Trophoblast cell (in vitro differentiated cells and primary cell): Measurements from ENCODE around the gene BLOC1S4.

Experiments
- DNase-seq, 2 donors: peaks; one replicate each; pipeline ENCODE4 v3.0.0-alpha.2; 2016
- H2AFZ ChIP-seq: 2 replicates; pipeline ENCODE4 v1.6.1; 2013; ENCODE audit warnings: low read length, moderate library complexity, mild to moderate bottlenecking; ENCODE audit not compliant: insufficient read depth, poor library complexity
- H2AK5ac ChIP-seq: 2 replicates; pipeline ENCODE4 v1.6.1; 2013; ENCODE audit warnings: mild to moderate bottlenecking, low read length
- H2BK120ac ChIP-seq: 2 replicates; pipeline ENCODE4 v1.6.1; 2013; ENCODE audit warnings: low read length, mild to moderate bottlenecking, moderate library complexity; ENCODE audit not compliant: insufficient read depth, poor library complexity
- H2BK12ac ChIP-seq: 2 replicates; pipeline ENCODE4 v1.6.1; 2013; ENCODE audit warnings: mild to moderate bottlenecking, low read length, moderate library complexity
- H2BK5ac ChIP-seq: 2 replicates; pipeline ENCODE4 v1.6.1; 2013; ENCODE audit warnings: low read length, low read depth, moderate library complexity, mild to moderate bottlenecking; ENCODE audit not compliant: poor library complexity
- H3K14ac ChIP-seq: 2 replicates; pipeline ENCODE4 v1.6.1; 2013; ENCODE audit warnings: mild to moderate bottlenecking, low read length
- H3K18ac ChIP-seq: 2 replicates; pipeline ENCODE4 v1.6.1; 2013; ENCODE audit warnings: mild to moderate bottlenecking, low read length
- H3K23ac ChIP-seq: 2 replicates; pipeline ENCODE4 v1.6.1; 2013; ENCODE audit warnings: low read length
- H3K27ac ChIP-seq: 2 replicates; pipeline ENCODE4 v1.5.1; 2013; ENCODE audit warnings: low read depth, mild to moderate bottlenecking, inconsistent platforms, low read length, moderate library complexity
- H3K27me3 ChIP-seq: 2 replicates; pipeline ENCODE4 v1.6.1; 2013; ENCODE audit warnings: inconsistent platforms, mild to moderate bottlenecking, low read length, moderate library complexity; ENCODE audit not compliant: insufficient read depth
- H3K36me3 ChIP-seq, 2 experiments: 1 replicate in 1 of 2; 2 replicates in 1 of 2; pipeline ENCODE4 v1.6.1; 2013; ENCODE audit warnings: low read length in 2 of 2, mild to moderate bottlenecking in 2 of 2, moderate library complexity in 1 of 2; ENCODE audit not compliant: insufficient read depth in 2 of 2, control insufficient read depth in 1 of 2
- H3K4ac ChIP-seq: 2 replicates; pipeline ENCODE4 v1.6.1; 2013; ENCODE audit warnings: low read depth, mild to moderate bottlenecking, low read length, moderate library complexity
- H3K4me1 ChIP-seq, 2 experiments: 1 replicate in 1 of 2; 2 replicates in 1 of 2; pipeline ENCODE4 v1.6.1; 2013; ENCODE audit warnings: low read length in 2 of 2, mild to moderate bottlenecking in 2 of 2, moderate library complexity in 1 of 2; ENCODE audit not compliant: insufficient read depth in 2 of 2, control insufficient read depth in 1 of 2
- H3K4me2 ChIP-seq: 2 replicates; pipeline ENCODE4 v1.6.1; 2013; ENCODE audit warnings: inconsistent platforms, mild to moderate bottlenecking, low read length, moderate library complexity
- H3K4me3 ChIP-seq: 2 replicates; pipeline ENCODE4 v1.5.1; 2013; ENCODE audit warnings: mild to moderate bottlenecking, low read depth, low read length, inconsistent platforms
- H3K79me1 ChIP-seq: one replicate; pipeline ENCODE4 v1.6.1; 2013; ENCODE audit warnings: low read length
- H3K79me2 ChIP-seq: 2 replicates; pipeline ENCODE4 v1.6.1; 2013; ENCODE audit warnings: low read length, mild to moderate bottlenecking; ENCODE audit not compliant: control insufficient read depth, insufficient read depth, poor library complexity
- H3K9ac ChIP-seq: 2 replicates; pipeline ENCODE4 v1.6.1; 2013; ENCODE audit warnings: mild to moderate bottlenecking, low read length
- H3K9me3 ChIP-seq: 2 replicates; pipeline ENCODE4 v1.6.1; 2013; ENCODE audit warnings: low read depth, mild to moderate bottlenecking, control low read depth, inconsistent platforms, low read length; ENCODE audit not compliant: insufficient read depth
- H4K12ac ChIP-seq: 2 replicates; pipeline ENCODE4 v1.6.1; 2013; ENCODE audit warnings: low read depth, mild to moderate bottlenecking, low read length, moderate library complexity
- H4K8ac ChIP-seq: 2 replicates; pipeline ENCODE4 v1.6.1; 2013; ENCODE audit warnings: low read depth, mild to moderate bottlenecking, low read length, moderate library complexity
- H4K91ac ChIP-seq: one replicate; pipeline ENCODE4 v1.6.1; 2013; ENCODE audit warnings: low read depth, mild to moderate bottlenecking, low read length, moderate library complexity
- WGBS: extraction: QIAGEN DNeasy Blood & Tissue Kit; methylation state at CpG from one replicate; pipeline ENCODE4 v1.1.7; 2013; ENCODE audit warnings: missing lambda C conversion rate; ENCODE audit not compliant: insufficient read length, insufficient coverage; ENCODE audit errors: extremely low coverage; 5-methylcytosine and 5-hydroxymethylcytosine counted together

BLOC1S4 gene

GRCh38 chr4:6730603-6731317 is 14.8 kb downstream of the BLOC1S4 start:
- H2AK5ac ChIP-seq, result no peak overlapping the region
- no peak overlapping the region for H2BK120ac ChIP-seq
- no peak overlapping the region for H3K4me3 ChIP-seq
- no peaks in the 10 kb centered on the region for H3K27me3 ChIP-seq
- H3K79me1 ChIP-seq, result peaks cover 12% of the 10 kb centered on the region
- no peak for DNase-seq
- no peak overlapping the region for H2BK5ac ChIP-seq
- H2AFZ ChIP-seq, result no peak overlapping the region
- H3K23ac ChIP-seq, result no peak overlapping the region
- H4K91ac ChIP-seq, result peak overlapping the region; percentile 16
- no peak overlapping the region for H3K4ac ChIP-seq
- H3K27ac ChIP-seq, result no peak overlapping the region
- H4K8ac ChIP-seq, result no peak overlapping the region
- H3K14ac ChIP-seq, result no peak overlapping the region
- no peaks in the 10 kb centered on the region for H3K36me3 ChIP-seq
- H4K12ac ChIP-seq, result no peak overlapping the region
- peaks cover 9 to 16% of the 10 kb centered on the region in 2 experiments for H3K4me1 ChIP-seq
- H3K79me2 ChIP-seq, result peaks cover 2% of the 10 kb centered on the region
- peaks cover 4% of the 10 kb centered on the region for H3K9me3 ChIP-seq
- H3K9ac ChIP-seq, result no peak overlapping the region
- no peak overlapping the region for H3K18ac ChIP-seq
- no peak overlapping the region for H3K4me2 ChIP-seq
- H2BK12ac ChIP-seq, result peak overlapping the region; percentile 42
- no CpG with 5 or more reads among the region's 20 CpGs for WGBS

- H2BK12ac ChIP-seq, result peak overlapping the region; percentile 17
- H3K9ac ChIP-seq, result no peak overlapping the region
- no peak overlapping the region for H3K4me3 ChIP-seq
- H3K4me1 ChIP-seq, result peaks cover 9 to 16% of the 10 kb centered on the region in 2 experiments
- H3K27me3 ChIP-seq, result no peaks in the 10 kb centered on the region
- H4K12ac ChIP-seq, result no peak overlapping the region
- no peaks in the 10 kb centered on the region for H3K9me3 ChIP-seq
- H3K36me3 ChIP-seq, result no peaks in the 10 kb centered on the region
- H3K4me2 ChIP-seq, result no peak overlapping the region
- H3K23ac ChIP-seq, result no peak overlapping the region
- H3K14ac ChIP-seq, result peak overlapping the region; percentile 1
- H2AK5ac ChIP-seq, result no peak overlapping the region
- no peak overlapping the region for H3K18ac ChIP-seq
- H3K79me2 ChIP-seq, result peaks cover 2% of the 10 kb centered on the region
- H3K79me1 ChIP-seq, result peaks cover 12% of the 10 kb centered on the region
- no peak overlapping the region for H3K27ac ChIP-seq
- H2BK5ac ChIP-seq, result no peak overlapping the region
- no peak overlapping the region for H2AFZ ChIP-seq
- no CpG with 5 or more reads among the region's 8 CpGs for WGBS
- no peak for DNase-seq
- H3K4ac ChIP-seq, result no peak overlapping the region
- H4K8ac ChIP-seq, result no peak overlapping the region
- H2BK120ac ChIP-seq, result no peak overlapping the region
- peak overlapping the region; percentile 16 for H4K91ac ChIP-seq
Observed at GRCh38 chr4:6731318-6731675, 15.3 kb downstream of the BLOC1S4 start.

DNA sequence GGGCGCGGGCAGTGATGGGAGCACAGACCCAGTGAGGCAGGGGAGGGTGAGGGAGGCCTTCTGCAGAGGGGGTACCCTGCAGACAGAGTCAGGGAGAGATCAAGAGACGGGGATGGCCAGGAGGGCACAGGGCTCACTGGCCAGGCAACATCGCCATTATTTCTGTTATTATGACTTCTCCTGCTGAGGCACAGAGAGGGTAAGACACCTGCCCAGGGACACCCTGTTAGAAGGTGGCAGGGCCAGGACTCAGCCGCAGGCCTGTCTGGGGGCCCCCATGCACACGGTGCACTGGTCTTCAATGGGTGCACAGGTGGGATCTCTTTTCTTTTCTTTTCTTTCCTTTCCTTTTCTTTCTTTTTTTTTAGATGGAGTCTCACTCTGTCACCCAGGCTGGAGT is 15.8 kb downstream of the BLOC1S4 start:
- H3K23ac ChIP-seq, result no peak overlapping the region
- H3K79me1 ChIP-seq, result peaks cover 12% of the 10 kb centered on the region
- DNase-seq, result no peak
- no peak overlapping the region for H3K4me2 ChIP-seq
- H2BK5ac ChIP-seq, result no peak overlapping the region
- H3K14ac ChIP-seq, result peak overlapping the region; percentile 1
- no peak overlapping the region for H2BK12ac ChIP-seq
- WGBS, result no CpG with 5 or more reads among the region's 6 CpGs
- H3K18ac ChIP-seq, result no peak overlapping the region
- no peaks in the 10 kb centered on the region for H3K36me3 ChIP-seq
- H3K27ac ChIP-seq, result no peak overlapping the region
- H2AK5ac ChIP-seq, result no peak overlapping the region
- H2AFZ ChIP-seq, result no peak overlapping the region
- H2BK120ac ChIP-seq, result no peak overlapping the region
- peaks cover 2% of the 10 kb centered on the region for H3K79me2 ChIP-seq
- H4K12ac ChIP-seq, result no peak overlapping the region
- no peak overlapping the region for H4K91ac ChIP-seq
- no peak overlapping the region for H4K8ac ChIP-seq
- no peak overlapping the region for H3K4me3 ChIP-seq
- peaks cover 9 to 16% of the 10 kb centered on the region in 2 experiments for H3K4me1 ChIP-seq
- no peaks in the 10 kb centered on the region for H3K9me3 ChIP-seq
- no peak overlapping the region for H3K4ac ChIP-seq
- no peak overlapping the region for H3K9ac ChIP-seq
- H3K27me3 ChIP-seq, result no peaks in the 10 kb centered on the region

- Histone ChIP-seq H4K8ac (peak overlapping the region; percentile 80), H3K4ac (peak overlapping the region; percentile 56), H3K9me3 (no peaks in the 10 kb centered on the region), H3K27ac (no peak overlapping the region), H4K91ac (peak overlapping the region; percentile 87), H3K27me3 (no peaks in the 10 kb centered on the region), H2BK12ac (peak overlapping the region; percentile 51), H3K79me2 (peaks cover 2% of the 10 kb centered on the region), H3K79me1 (peaks cover 12% of the 10 kb centered on the region), H3K14ac (peak overlapping the region; percentile 66), H3K23ac (no peak overlapping the region), H2AK5ac (peak overlapping the region; percentile 12), H3K4me2 (no peak overlapping the region), H3K4me1 (peaks cover 9 to 16% of the 10 kb centered on the region in 2 experiments), H2BK120ac (peak overlapping the region; percentile 95), H2BK5ac (peak overlapping the region; percentile 54), H3K4me3 (no peak overlapping the region), H2AFZ (peak overlapping the region; percentile 81), H3K18ac (peak overlapping the region; percentile 68), H3K36me3 (no peaks in the 10 kb centered on the region), H4K12ac (peak overlapping the region; percentile 71), H3K9ac (no peak overlapping the region)
- no CpG with 5 or more reads among the region's 21 CpGs for WGBS
- peak; percentile 75 to 80 for DNase-seq
Observed at GRCh38 chr4:6732441-6733357, 16.7 kb downstream of the BLOC1S4 start.
